Hepatic stellate cell (primary cell): ENCODE data around the gene GCC1.

ENCODE experiments used
- DNase-seq: peaks from one replicate; pipeline ENCODE4 v3.0.0; 2011; ENCODE audit warnings: low spot score

GCC1 gene, protein sequence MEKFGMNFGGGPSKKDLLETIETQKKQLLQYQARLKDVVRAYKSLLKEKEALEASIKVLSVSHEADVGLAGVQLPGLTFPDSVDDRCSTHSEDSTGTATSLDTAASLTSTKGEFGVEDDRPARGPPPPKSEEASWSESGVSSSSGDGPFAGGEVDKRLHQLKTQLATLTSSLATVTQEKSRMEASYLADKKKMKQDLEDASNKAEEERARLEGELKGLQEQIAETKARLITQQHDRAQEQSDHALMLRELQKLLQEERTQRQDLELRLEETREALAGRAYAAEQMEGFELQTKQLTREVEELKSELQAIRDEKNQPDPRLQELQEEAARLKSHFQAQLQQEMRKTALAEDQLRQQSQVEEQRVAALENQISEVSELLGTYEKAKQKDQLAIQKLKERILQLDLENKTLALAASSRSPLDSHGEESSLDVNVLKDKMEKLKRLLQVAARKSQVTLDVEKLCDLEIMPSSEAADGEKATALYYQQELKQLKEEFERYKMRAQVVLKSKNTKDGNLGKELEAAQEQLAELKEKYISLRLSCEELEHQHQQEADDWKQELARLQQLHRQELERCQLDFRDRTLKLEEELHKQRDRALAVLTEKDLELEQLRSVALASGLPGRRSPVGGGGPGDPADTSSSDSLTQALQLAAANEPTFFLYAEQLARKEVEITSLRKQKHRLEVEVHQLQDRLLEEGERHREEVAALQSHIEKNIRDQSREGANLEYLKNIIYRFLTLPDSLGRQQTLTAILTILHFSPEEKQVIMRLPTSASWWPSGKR

DNA sequence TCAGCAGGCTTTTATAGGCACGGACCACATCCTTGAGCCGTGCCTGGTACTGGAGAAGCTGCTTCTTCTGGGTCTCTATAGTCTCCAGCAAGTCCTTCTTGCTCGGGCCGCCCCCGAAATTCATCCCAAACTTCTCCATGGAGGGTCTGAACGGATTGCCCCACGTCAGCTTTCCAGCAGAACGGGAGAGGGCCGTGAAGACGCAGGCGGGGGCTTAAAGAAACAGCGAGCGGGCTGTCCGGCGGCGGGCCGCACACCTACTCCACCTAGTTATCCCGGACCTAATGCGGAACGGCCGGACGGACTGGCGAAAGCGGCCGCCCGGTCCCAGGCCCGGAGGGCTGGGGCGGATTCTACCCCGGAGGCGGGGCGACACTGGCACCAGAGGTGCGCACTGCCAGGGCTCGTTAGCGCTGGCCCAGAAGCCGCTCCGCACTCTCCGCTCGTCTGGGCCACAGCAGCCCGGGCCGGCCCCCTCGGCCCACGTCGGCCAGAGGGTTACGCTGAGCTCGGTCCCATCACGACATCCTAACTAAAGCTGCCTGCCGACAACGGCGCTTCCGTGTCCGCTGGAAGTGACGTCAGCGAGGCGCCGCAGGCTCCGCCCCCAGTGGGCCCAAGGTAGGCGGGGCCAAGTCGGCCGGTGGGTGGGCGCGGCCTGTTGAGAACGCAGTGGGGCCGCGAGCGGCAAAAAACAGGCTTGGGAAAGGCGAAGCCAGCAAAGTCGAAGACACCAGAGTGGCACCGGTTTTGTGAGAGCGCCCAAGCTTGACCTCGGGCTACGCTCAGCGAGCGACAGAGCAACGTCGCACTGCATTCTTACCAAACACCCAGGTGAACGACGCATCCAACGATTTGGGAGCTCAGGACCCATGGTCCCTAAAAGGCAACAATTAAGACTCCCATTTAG lies at the start of gene GCC1:
TSS of gene GCC1 (minus strand) at position 553 of the 910 bp plus-strand sequence. CDS start at position 139, 414 bp downstream.
- peak; percentile 96 for DNase-seq

DNA sequence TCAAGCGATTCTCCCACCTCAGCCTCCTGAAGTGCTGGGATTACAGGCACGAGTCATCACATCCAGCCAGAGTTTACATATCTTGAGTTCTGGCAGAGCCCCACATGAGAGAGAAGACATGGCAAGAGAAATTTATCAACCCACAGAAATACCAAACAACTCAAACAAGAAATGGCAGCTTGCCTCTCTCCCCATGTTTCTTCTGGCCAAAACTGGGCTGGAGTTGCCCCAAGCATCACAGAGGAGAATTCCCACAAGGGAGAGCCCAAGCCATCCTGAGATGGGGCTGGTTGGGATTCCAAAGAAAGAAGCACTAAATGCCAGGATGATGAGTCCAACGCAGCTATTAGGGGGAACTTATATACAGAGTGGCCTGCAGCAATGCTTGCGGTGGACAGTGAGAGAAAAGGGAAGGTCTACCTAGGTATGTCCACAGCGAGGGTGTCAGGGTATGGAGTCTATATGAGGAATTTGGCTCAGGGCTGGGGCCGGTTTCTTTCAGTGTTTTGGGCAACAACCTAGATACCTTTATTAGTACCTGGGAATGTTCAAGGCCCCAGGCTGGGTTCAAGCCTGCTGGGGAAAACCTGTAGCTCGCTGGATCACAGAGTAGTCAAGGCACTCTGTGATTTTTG lies 47.0 kb upstream of the GCC1 start:
- peak; percentile 46 for DNase-seq

DNA sequence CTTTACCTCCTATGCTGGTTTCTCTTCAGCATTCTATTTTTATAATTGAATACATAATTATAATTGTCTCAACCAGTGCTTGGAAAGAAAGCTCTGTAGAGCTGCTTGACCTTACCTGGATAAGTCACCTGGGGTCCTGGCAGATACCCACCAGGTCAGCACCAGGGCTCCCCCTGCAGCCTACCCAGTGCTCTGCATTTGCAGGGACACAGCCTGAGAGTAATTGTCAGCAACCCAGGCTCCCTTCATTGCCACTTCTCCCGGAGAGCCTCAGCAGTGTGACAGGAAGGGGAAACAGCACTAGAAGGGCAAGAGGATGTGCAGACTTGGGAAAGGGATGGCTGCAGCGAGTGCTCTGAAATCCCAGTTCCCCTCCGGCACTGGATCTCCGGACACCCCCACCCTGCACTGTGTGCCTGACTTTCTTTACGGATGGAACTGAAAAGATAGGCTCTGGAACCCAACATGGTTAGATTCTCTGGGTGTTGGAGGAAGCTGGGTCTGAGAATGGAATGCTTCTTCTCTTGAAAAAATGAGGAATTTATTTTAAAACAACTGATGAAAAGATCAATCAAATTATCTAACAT lies 44.0 kb upstream of the GCC1 start:
- no peak for DNase-seq

DNA sequence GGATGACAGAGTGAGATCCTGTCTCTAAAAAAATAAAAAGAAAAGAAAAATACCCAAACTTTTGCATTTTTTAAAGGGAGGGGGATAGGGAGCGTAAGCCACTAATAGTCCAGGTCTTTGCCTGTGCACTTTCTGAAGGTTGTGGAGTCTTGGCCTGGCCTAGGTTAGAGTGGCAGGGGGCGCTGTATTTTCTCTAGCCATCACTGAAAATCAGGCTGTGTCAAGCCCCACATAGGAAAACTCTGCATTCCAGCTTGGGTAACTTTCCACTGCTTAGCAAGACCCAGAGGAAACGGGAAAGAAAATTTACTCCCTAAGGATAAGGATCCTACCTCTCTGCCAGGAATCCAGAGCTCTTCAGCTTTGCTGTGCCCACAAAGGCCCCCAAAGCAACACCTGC lies 43.0 kb upstream of the GCC1 start:
- no peak for DNase-seq

DNA sequence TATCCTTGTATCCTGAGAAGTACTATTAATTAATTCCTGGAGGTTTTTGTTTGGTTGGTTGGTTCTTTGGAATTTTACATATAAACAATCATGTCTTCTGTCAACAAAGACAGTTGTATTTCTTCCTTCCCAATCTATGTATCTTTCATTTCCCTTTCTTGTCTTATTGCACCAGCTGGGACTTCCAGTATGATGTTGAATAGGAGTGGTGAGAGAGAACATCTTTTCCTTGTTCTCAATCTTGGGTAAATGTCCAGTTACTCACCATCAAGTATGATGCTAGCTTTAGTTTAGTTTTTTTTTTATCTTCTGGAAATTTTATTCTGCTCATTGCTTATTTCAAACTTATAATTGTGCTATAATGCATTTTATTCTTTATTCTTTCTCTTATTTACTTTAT lies 39.9 kb upstream of the GCC1 start:
- no peak for DNase-seq

DNA sequence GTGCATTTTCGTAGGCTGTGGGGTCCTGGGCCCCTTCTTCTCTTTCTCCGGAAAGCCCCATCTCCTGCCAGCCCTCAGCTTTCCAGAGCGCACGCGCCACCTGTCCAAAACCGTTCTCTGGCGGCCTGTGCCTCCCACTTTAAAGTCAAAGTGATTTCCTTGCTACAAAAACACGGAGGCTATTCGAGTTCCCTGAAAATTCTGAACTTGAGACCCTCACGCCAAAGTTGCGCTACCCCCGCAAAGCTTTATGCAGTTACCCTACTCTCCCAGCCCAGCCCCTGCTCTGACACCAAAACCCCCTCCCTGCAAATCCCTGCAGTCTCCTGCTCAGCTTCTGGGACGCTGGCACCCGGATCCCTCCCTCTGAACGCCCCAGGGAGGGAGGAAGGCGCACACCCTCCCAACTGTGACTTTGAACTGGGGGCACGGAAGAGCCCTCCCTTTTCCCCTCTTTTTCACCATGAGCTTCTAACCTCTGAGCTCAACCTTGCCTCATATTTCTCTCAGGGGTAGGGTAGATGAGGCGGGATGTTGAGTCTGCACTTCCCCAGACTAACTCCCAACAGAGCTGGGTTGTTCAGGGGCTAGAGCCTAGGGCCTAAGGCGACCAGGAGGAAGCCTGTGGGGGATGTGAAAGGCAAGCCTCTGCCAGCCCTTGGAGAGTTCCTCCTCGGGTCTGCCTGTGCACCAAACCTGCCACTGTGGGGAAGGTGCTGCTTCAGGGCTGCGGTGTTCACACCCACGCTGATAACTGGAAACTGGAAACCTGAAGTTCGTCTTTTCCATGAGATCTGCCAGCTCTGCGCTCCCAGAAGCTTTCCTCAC lies 35.2 kb upstream of the GCC1 start:
- DNase-seq, result no peak

DNA sequence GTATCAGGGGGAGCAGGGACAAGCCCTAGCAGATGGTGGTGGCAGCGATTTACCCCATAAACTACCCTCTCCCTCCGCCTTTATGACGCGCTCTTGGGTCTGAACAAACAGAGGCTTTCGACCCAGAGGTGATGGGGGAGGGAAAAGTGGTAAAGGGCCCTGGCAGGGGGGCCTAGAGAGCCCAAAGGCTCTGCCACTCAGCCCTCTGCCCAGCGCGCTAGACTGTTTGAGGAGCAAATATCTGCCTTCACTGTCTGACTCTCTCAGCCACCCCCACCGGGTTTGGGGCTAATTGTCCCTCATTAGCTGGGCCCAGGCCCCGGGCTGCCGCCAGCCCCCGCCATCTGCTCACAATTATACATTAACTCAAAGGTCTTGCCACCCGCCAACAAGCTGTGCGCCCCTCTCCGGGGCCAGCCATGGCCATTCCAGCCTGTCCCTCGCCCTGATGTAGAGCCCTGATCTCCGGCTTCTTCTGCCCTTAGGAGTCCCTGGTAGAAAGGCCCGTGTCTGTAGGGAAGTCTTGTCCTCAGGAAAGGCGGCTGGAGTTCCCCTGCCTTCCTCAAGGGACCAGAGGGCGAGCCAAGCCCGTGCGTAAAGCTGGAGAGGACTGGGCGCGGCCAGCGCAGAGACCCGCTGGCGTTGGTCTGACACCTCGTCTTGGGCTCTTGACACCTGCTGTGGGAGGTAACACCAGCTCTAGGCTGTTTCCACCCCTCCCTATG lies 34.4 kb upstream of the GCC1 start:
- no peak for DNase-seq

DNA sequence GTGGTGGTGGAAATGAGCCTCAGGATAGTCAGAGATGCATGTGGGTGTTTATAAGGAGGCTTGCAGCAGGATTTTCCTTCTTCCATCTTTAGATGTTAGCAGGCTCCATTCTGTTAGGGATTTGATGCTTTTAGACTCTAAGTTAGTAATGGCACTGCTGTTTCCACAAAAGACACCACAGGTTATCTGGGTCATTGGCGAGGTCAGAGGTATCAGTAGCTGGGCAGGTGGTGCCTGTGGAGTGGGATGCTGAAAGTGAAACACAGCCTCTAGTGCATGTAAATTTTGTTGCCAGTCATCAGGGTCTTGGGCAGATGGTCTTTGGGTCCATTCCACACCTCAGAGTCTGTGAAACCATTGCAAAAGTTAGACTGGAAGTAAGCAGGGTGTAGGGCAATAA lies 33.4 kb upstream of the GCC1 start:
- no peak for DNase-seq

DNA sequence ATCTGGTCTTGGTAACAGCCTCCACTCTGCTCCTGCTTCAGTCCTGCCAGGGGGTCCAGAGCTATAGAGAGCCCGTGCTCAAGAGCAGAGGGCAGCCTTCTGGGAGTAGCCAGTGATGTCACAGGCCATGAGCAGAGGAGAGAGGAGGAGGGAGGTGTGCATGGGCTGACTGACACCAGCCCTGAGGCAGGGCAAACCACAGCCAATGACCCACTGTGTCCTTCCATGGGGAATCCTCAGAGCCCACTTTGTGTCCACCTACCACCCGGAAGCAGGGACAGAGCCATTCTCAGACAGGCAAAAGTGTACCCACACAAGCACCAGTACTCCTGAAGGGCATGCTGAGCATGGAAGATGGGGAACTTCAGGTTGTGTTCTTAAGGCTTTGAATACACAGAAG lies 32.6 kb upstream of the GCC1 start, which contains the start of gene PAX4:
TSS of gene PAX4 (minus strand) at position 101 of the 400 bp plus-strand sequence. CDS start 2,214 bp downstream, outside the sequence.
- DNase-seq, result no peak

DNA sequence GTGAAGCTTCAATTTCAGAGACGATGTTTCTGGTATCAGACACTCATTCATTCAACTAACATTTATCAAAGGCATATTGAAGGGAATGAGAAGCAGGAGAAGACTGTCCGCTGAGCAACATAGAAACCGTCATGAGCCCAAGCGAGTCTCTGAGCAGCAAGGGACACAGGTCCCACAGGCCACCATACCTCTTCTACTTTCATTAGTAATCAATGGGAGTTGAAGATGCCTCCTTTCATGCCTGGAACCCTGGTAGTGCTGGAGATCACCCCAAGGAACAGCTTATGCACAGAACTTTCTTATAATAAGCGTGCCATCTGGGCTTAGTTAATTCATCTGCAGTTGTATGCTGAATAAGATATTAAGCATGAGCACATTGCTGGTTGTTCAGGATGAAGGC lies 31.3 kb upstream of the GCC1 start:
- no peak for DNase-seq

DNA sequence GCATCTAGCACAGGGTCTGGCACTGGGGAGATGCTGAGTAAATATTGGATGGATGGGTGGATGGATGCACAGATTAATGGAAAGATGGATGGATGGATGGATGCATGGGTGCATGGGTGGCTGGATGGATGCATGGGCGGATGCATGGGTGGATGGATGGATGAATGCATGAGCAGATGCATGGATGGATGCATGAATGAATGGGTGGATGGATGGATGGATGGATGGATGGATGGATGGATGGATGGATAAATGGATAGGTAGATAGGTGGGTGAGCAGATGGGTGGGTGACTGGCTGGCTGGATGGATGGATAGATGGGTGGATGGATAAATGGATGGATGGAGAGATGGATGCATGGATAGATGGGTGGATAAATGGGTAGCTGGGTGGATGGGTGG lies 26.9 kb upstream of the GCC1 start:
- DNase-seq, result no peak

DNA sequence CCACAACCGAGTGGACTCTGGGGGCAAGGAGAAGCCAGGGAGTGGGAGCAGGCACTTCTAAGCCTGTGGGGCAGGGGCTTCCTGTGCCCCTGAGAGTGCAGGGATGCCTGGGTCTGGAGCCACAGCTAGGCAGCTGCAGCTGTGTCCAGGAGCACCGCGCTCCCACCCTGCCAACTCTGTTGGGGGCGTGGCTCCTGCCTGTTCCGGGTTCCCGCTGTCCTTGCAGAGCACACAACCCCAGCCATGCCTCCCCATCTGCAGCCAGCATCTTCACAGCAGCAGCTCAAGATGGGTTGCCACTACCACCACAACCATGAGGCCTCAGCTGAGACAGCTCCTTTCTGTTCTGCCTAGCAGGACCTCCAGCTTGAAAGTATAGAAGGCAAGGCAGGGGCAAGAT lies 23.9 kb upstream of the GCC1 start:
- no peak for DNase-seq

DNA sequence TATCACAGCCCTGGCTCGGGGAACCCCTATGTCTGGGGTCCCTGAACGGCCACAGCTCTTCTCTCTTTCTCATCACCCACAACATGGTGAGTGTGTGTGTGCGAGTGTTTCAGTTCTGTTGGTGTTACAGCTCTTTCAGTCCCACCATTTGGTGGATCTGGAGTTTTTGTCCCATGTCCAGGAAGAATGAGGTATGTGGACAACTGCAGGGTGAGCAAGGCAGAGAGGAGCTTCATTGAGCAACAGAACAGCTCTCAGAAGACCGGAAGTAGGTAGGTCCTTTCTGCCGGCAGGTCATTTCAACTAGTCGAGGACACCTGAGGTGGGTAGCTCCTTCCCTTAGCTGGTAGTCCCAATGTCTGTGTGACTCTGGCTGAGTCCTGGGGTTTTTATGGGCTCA lies 23.1 kb upstream of the GCC1 start:
- DNase-seq, result no peak

DNA sequence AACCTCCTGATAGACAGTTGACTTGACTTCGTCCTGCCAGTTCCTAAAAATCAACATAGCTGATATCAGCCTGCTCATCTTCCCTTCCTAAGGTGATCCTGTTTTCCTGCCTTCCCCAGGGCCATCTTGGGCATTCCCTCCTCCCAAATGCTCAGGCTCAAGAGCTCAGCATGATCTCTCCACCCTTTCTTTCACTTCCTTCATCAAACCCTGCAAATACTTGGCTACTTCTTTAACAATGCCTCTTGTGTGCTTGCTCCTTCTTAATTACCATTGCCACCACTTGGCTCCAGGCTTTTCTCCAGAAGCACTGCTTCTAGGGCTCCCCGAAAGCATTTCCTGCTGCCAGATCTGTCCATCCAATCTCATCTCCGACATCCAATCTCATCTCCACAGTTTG lies 15.5 kb upstream of the GCC1 start:
- no peak for DNase-seq

DNA sequence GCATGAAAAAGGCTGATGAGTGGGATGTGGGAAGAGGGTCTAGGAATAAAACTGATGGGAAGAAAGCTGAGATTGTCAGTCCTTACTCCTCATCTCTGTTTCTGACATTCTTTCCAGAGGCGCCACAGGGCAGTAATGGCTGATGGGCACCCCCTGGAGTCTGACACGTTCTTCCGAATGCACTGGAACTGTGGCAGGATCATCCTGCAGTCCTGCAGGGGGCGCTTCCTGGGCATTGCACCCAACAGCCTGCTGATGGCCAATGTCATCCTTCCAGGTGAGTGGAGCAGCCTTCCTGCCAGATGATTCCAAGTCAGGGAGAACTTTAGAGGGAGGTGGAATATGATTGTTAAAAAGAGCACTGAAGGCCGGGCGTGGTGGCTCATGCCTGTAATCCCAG lies 12.9 kb upstream of the GCC1 start:
- no peak for DNase-seq

DNA sequence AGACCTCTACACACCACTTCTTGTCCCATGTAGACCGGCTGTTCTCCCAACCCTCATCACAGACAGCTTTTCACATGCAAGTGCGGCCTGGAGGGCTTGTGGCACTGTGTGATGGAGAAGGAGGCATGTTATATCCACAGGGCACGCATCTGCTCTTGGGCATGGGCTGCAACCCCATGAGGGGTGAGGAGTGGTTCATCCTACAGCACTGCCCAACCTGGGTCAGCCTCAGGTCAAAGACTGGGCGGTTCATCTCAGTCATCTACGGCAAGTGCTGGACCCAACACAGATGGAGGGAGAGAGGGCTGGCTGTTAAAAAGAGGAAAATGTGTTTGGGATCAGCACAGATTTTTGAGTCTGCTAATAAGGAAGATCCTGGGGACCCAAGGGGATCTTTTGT lies 10.3 kb upstream of the GCC1 start:
- DNase-seq, result no peak

DNA sequence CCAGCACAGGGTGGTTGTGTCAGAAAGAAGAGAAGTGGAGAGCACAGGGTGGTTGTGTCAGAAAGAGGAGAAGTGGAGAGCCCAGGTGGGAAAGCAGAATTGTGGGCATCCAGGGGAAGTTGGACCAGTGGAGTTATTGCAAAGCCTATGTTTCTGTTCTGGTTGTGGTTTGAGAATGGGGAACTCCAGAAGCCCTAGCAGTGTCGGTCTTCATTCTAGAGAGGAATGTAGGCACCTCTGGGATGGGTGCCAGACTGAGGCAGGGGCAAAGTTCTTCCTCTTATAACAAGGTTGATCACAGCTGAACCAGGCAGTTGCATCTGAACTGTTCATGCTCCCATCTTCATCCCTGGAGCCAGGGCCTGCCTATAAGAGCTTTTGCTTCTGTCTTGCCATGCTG lies 9.1 kb upstream of the GCC1 start:
- DNase-seq, result no peak

DNA sequence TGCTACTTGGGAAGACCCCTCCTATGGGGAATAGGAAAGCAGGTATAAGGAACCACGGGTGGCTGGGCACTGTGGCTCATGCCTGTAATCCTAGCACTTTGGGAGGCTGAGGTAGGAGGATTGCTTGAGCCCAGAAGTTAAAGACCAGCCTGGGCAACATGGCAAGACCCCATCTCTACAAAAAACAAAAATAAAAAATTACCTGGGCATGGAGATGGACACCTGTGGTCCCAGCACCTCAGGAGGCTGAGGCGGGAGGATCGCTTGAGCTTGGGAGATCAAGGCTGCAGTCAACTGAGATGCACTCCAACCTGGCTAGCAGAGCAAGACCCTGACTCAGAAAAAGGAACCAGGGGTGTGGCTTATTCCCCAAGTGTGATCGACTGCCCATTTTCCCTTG lies 7.2 kb upstream of the GCC1 start:
- no peak for DNase-seq

DNA sequence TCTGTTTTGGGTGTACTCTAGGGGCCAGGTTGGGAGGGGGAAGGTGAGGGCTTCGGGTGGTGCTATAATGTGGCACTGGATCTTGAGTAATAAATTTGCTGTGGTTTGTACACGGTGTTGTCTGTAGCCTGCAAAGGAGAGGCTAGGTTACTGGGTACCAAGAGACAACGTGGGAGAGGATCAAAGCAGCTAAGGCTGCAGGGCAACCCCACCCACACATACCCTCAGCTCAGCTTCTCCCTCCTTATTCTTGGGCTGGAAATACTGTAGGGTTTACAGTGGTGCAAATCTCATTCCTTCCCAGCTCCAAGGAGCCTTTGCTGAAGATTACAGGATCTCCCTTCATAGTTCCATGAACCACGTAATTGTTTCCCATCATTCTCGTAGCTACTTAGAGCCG lies 6.2 kb upstream of the GCC1 start:
- no peak for DNase-seq

DNA sequence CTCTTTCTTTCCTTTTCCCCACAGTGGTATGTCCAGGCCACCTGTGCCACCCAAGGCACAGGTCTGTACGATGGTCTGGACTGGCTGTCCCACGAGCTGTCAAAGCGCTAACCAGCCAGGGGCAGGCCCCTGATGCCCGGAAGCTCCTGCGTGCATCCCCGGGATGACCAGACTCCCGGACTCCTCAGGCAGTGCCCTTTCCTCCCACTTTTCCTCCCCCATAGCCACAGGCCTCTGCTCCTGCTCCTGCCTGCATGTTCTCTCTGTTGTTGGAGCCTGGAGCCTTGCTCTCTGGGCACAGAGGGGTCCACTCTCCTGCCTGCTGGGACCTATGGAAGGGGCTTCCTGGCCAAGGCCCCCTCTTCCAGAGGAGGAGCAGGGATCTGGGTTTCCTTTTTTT lies 5.8 kb upstream of the GCC1 start:
- no peak for DNase-seq
